Measurements from ENCODE around the gene RFT1. TPM values are rescaled to one million over a fixed set of nuclear protein-coding genes. Genes with fewer than 3 reads are reported as not detected.

The RFT1 gene
- total and polyA plus RNA-seq, 4 donors: 10.8 to 23.1 (median 21.6) TPM

DNA sequence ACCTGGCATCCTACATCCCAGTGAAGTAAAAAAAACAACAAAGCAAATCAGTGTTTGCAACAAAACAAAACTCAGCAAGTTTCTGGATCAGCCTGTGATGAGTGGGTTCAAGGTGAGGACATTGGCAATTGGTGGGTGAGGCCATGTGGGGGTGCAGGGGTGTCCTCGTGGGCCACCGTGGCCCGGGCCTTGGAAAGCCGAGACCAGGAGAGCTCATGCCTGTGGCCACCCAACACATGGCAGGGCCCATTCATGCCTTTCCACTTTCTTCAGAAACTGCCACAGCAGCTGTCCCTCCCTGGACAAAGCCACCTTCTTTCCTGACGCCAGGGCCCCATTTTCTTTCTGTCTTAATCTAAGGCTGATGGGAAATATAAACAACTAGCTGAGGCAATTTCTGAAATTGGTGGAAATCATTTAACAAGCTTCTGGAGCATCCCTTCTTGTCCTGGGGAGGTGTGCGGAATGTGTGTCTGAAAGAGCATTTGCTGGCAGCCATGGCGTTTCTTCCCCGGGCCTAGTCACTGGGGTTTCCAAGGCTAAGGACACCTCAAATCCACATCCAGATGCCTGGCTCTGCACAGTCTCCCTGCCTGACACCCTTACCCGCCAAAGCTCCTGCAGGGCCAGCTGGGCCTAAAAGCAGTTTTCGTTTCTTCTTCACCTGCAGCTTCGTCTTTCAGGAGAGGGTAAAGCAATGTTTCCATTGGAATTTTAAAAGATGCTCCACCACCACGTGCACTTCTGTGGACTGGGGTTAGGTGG is 50.3 kb downstream of the RFT1 start:
- ATAC-seq (ENCODE audit: insufficient read depth, low FRiP score): no peak
- H3K36me3 ChIP-seq (ENCODE audit: control insufficient read depth in 4 of 4, insufficient read depth in 4 of 4, low read length in 4 of 4): peaks cover 0 to 2% (median 0%) of the 10 kb centered on the region in 4 donors
- H3K4me3 ChIP-seq: no peak overlapping the region
- H3K9me3 ChIP-seq (ENCODE audit: control insufficient read depth in 4 of 4, insufficient read depth in 3 of 4, low read length in 3 of 4): no peaks in the 10 kb centered on the region
- H3K27me3 ChIP-seq (ENCODE audit: control insufficient read depth in 3 of 3, insufficient read depth in 3 of 3, low read length in 2 of 3): no peaks in the 10 kb centered on the region
- 90 to 93% methylated on average over 12 of the region's 12 CpGs for WGBS, 2 donors
- DNase-seq: no peak
- no peak overlapping the region for H3K27ac ChIP-seq (ENCODE audit: low read depth in 1 of 2, low read length in 1 of 2)
- no peak overlapping the region for H3K9ac ChIP-seq (ENCODE audit: insufficient read depth in 1 of 2, low read length in 2 of 2)
- TF ChIP-seq, protein P1, sequence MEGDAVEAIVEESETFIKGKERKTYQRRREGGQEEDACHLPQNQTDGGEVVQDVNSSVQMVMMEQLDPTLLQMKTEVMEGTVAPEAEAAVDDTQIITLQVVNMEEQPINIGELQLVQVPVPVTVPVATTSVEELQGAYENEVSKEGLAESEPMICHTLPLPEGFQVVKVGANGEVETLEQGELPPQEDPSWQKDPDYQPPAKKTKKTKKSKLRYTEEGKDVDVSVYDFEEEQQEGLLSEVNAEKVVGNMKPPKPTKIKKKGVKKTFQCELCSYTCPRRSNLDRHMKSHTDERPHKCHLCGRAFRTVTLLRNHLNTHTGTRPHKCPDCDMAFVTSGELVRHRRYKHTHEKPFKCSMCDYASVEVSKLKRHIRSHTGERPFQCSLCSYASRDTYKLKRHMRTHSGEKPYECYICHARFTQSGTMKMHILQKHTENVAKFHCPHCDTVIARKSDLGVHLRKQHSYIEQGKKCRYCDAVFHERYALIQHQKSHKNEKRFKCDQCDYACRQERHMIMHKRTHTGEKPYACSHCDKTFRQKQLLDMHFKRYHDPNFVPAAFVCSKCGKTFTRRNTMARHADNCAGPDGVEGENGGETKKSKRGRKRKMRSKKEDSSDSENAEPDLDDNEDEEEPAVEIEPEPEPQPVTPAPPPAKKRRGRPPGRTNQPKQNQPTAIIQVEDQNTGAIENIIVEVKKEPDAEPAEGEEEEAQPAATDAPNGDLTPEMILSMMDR (IDR thresholded peaks at IDR 0.05; ENCODE audit: control extremely low read depth, extremely low read depth): no peak
- H3K4me1 ChIP-seq (ENCODE audit: control insufficient read depth in 5 of 5, insufficient read depth in 5 of 5, low read length in 5 of 5): peaks cover 0 to 13% (median 4%) of the 10 kb centered on the region in 5 donors

DNA sequence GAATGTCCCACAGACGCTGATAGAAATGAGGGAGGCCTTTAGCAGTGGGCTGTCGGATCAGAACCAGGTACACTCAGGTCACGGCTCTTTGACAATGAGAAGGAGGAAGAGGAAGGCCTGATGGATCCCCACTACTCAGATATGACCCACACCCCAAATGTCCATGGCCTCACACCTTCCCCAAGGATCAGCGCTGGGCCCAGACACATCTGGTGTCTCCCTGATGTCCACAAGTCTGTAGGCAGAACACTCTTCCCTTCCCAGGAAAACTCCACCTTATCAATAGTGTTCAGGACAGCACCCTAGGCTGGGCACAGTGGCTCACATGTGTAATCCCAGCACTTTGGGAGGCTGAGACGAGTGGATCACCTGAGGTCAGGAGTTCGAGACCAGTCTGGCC is 51.1 kb downstream of the RFT1 start:
- no peak for DNase-seq
- no peaks in the 10 kb centered on the region for H3K9me3 ChIP-seq (ENCODE audit: control insufficient read depth in 4 of 4, insufficient read depth in 3 of 4, low read length in 3 of 4)

DNA sequence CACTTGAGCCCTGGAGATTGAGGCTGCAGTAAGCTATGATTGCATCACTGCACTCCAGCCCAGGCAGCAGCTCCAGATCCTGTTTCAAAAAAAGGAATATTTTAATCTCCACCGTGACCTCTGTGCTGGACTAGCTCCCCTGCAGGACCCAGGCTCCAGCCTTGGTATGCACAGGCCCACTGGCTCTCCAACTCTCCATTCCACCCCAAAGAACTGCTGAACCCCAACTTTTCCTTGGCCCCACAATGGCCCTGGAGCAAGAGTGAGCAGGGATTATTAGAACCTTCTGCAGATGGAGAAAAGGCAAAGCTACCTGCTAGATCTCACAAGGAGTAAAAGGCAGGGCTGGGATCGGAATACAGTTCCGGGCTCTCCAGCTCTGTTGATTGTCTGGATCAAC is 51.6 kb downstream of the RFT1 start:
- Histone ChIP-seq H3K27me3 (ENCODE audit: control insufficient read depth in 3 of 3, insufficient read depth in 3 of 3, low read length in 2 of 3) (no peaks in the 10 kb centered on the region), H3K9ac (ENCODE audit: insufficient read depth in 1 of 2, low read length in 2 of 2) (no peak overlapping the region), H3K4me1 (ENCODE audit: control insufficient read depth in 5 of 5, insufficient read depth in 5 of 5, low read length in 5 of 5) (peaks cover 0 to 3% (median 0%) of the 10 kb centered on the region in 5 donors), H3K27ac (ENCODE audit: low read depth in 1 of 2, low read length in 1 of 2) (no peak overlapping the region), H3K36me3 (ENCODE audit: control insufficient read depth in 4 of 4, insufficient read depth in 4 of 4, low read length in 4 of 4) (peaks cover 0 to 2% (median 0%) of the 10 kb centered on the region in 4 donors), H3K4me3 (no peak overlapping the region), H3K9me3 (ENCODE audit: control insufficient read depth in 4 of 4, insufficient read depth in 3 of 4, low read length in 3 of 4) (no peaks in the 10 kb centered on the region)
- ATAC-seq (ENCODE audit: insufficient read depth, low FRiP score) (no peak), DNase-seq (no peak)
- TF ChIP-seq, protein P1 (IDR thresholded peaks at IDR 0.05; ENCODE audit: control extremely low read depth, extremely low read depth): no peak
- WGBS, 2 donors: 92% methylated on average over 3 of the region's 3 CpGs

More for the DNA sequence above, 51.1 kb downstream of the RFT1 start:
- no peak overlapping the region for H3K27ac ChIP-seq (ENCODE audit: low read depth in 1 of 2, low read length in 1 of 2)
- no peak for ATAC-seq (ENCODE audit: insufficient read depth, low FRiP score)
- 96 to 98% methylated on average over 6 of the region's 6 CpGs for whole genome bisulfite sequencing, 2 donors
- peaks cover 0 to 8% (median 0%) of the 10 kb centered on the region in 5 donors for H3K4me1 ChIP-seq (ENCODE audit: control insufficient read depth in 5 of 5, insufficient read depth in 5 of 5, low read length in 5 of 5)
- TF ChIP-seq, protein P1 (IDR thresholded peaks at IDR 0.05; ENCODE audit: control extremely low read depth, extremely low read depth): no peak
- no peaks in the 10 kb centered on the region for H3K27me3 ChIP-seq (ENCODE audit: control insufficient read depth in 3 of 3, insufficient read depth in 3 of 3, low read length in 2 of 3)
- peaks cover 0 to 2% (median 0%) of the 10 kb centered on the region in 4 donors for H3K36me3 ChIP-seq (ENCODE audit: control insufficient read depth in 4 of 4, insufficient read depth in 4 of 4, low read length in 4 of 4)
- no peak overlapping the region for H3K4me3 ChIP-seq
- H3K9ac ChIP-seq (ENCODE audit: insufficient read depth in 1 of 2, low read length in 2 of 2): no peak overlapping the region

Measured in lung (tissue), 12 donors.